CD4-positive, alpha-beta T cell treated with Interleukin-15 for 4 hours (primary cell): ENCODE results near the gene PTGFRN.
A peak's percentile ranks its signal among the peaks of the same experiment; 100 is the strongest.
"Not testable (repeated sequence)": the region's sequence is repeated elsewhere in the genome, so short reads cannot be mapped to it uniquely, and the experiment has no call there.

Source experiments
- DNase-seq: peaks from one replicate; pipeline ENCODE4 v3.0.0-alpha.2; 2020; ENCODE audit warnings: low spot score

PTGFRN gene

GRCh38 chr1:116916533-116917445, 7.1 kb downstream of the PTGFRN start:
- DNase-seq, result no peak

- DNase-seq, result no peak
These were observed 9.1 kb downstream of the PTGFRN start for GRCh38 chr1:116918714-116919357.

GRCh38 chr1:116919802-116920201, 10.1 kb downstream of the PTGFRN start:
- no peak for DNase-seq

- DNase-seq, result no peak
These were observed 10.5 kb downstream of the PTGFRN start for GRCh38 chr1:116920211-116920610.

GRCh38 chr1:116921301-116921885, 11.7 kb downstream of the PTGFRN start:
- no peak for DNase-seq

- DNase-seq, result no peak
These were observed 12.2 kb downstream of the PTGFRN start for GRCh38 chr1:116921937-116922336.

GRCh38 chr1:116923421-116923820, 13.7 kb downstream of the PTGFRN start:
- DNase-seq, result no peak

- DNase-seq, result no peak
These were observed 17.5 kb downstream of the PTGFRN start for GRCh38 chr1:116927049-116927798.

- no peak for DNase-seq
These were observed 20.4 kb downstream of the PTGFRN start for GRCh38 chr1:116929961-116930592.

GRCh38 chr1:116931016-116931918, 21.6 kb downstream of the PTGFRN start:
- DNase-seq, result no peak

- peak; percentile 12 for DNase-seq
These were observed 24.1 kb downstream of the PTGFRN start for GRCh38 chr1:116933606-116934515.

GRCh38 chr1:116934586-116935207, 25.0 kb downstream of the PTGFRN start:
- peak; percentile 36 for DNase-seq

- DNase-seq, result no peak
These were observed 28.5 kb downstream of the PTGFRN start for GRCh38 chr1:116938216-116938615.

GRCh38 chr1:116939780-116940543, 30.2 kb downstream of the PTGFRN start:
- DNase-seq, result not testable (repeated sequence)

- no peak for DNase-seq
These were observed 31.3 kb downstream of the PTGFRN start for GRCh38 chr1:116940814-116941599.

GRCh38 chr1:116941670-116942069, 32.0 kb downstream of the PTGFRN start:
- DNase-seq, result no peak

- DNase-seq, result no peak
These were observed 32.6 kb downstream of the PTGFRN start for GRCh38 chr1:116942344-116942743.

- DNase-seq, result no peak
These were observed 33.7 kb downstream of the PTGFRN start for GRCh38 chr1:116943438-116943837.
